ENCODE data around the gene WDFY1. TPM values are rescaled to one million over a fixed set of nuclear protein-coding genes. Genes with fewer than 3 reads are reported as not detected.

The WDFY1 gene
- total and polyA plus RNA-seq, 9 of the 15 experiments (the other 6 are each of a cell fraction or from before 2014, with no cell fraction given): 5.4 to 27.6 (median 17.5) TPM

GRCh38 chr2:223970343-223971128 lies 25.4 kb upstream of the WDFY1 start:
- Histone ChIP-seq H3K4me2 (ENCODE audit: insufficient read depth, low read length) (no peak overlapping the region), H4K20me1 (replicated peaks; ENCODE audit: control insufficient read depth, insufficient read depth, low read length) (no peaks in the 10 kb centered on the region), H3K27ac (ENCODE audit: extremely low read depth, low read depth, low read length) (no peak overlapping the region), H3K9ac (ENCODE audit: insufficient read depth in 1 of 2, low read depth in 2 of 2, low read length in 2 of 2) (no peak overlapping the region), H3K9me1 (ENCODE audit: control insufficient read depth, insufficient read depth, low read length) (no peaks in the 10 kb centered on the region), H3K79me2 (ENCODE audit: control insufficient read depth, insufficient read depth, low read length) (no peaks in the 10 kb centered on the region), H3K9me3 (replicated peaks; ENCODE audit: control insufficient read depth, insufficient read depth, low read depth, low read length) (no peaks in the 10 kb centered on the region), H3K4me1 (replicated peaks in 1 of 2; ENCODE audit: control insufficient read depth in 2 of 2, insufficient read depth in 2 of 2, low read length in 2 of 2) (no peaks in the 10 kb centered on the region), H3K4me3 (no peak overlapping the region), H3K27me3 (ENCODE audit: control insufficient read depth in 2 of 2, insufficient read depth in 2 of 2, low read length in 2 of 2) (no peaks in the 10 kb centered on the region), H2AFZ (ENCODE audit: low read depth, low read length) (no peak overlapping the region), H3K36me3 (ENCODE audit: control insufficient read depth, insufficient read depth, low read length) (peaks cover 17% of the 10 kb centered on the region)
- ChIA-PET POLR2A (interaction anchor here (0.5 to 1.8 kb wide), 7 partner anchors 9 to 313 kb away, joined by 3 to 6 read pairs (median 4); no protein-coding TSS in a partner anchor), CTCF (ENCODE audit: low intra/inter-chr PET ratio) (interaction anchor here (0.6 to 2.7 kb wide), 9 partner anchors 10 to 807 kb away, joined by 3 to 41 read pairs (median 3); no protein-coding TSS in a partner anchor)
- intact Hi-C loops (cut with micrococcal nuclease): loop anchor here (1.0 to 10.0 kb wide), 6 partner anchors 22 to 1034 kb away; no protein-coding TSS in a partner anchor
- BruUV-seq (replicated peaks): no TSS peak
- DNase-seq (ENCODE audit: extremely low read depth in 1 of 4, low spot score in 3 of 4) (peak in 3 of 4 experiments; percentile 14 to 58 (median 18)), FAIRE-seq (peak; percentile 78), ATAC-seq (peak; percentile 80)
- in situ Hi-C loops (cut with MboI): no loop called here
- 41% methylated on average over 7 of the region's 8 CpGs for WGBS (ENCODE audit: insufficient coverage, low coverage, missing lambda C conversion rate)
- TF ChIP-seq NFE2 (IDR thresholded peaks at IDR 0.05; ENCODE audit: low read depth) (no peak), BRD4 (IDR thresholded peaks at IDR 0.05) (no peak), CTCF (IDR thresholded peaks at IDR 0.05 in 2 of 3, conservative IDR thresholded peaks at IDR 0.05 in 1 of 3; ENCODE audit: insufficient read depth in 2 of 3, low read depth in 1 of 3, low read length in 3 of 3) (peak; percentile 45 to 78 (median 70); a peak in 5 of 6 replicates), BHLHE40 (IDR thresholded peaks at IDR 0.05; ENCODE audit: low read length) (no peak), SMC3 (conservative IDR thresholded peaks at IDR 0.05; ENCODE audit: insufficient read depth, low read depth, low read length) (peak; percentile 55), HDAC8 (tag; IDR thresholded peaks at IDR 0.05) (no peak), ZNF274 (IDR thresholded peaks at IDR 0.05; ENCODE audit: borderline replicate concordance, low read depth, low read length) (no peak), ZNF586 (CRISPR knock-in tag; conservative IDR thresholded peaks at IDR 0.05) (no peak), FOXP4 (CRISPR knock-in tag; IDR thresholded peaks at IDR 0.05; ENCODE audit: borderline replicate concordance) (no peak), RBM14 (IDR thresholded peaks at IDR 0.05; ENCODE audit: borderline replicate concordance, insufficient read depth, low read depth, low read length) (no peak), MYC (IDR thresholded peaks at IDR 0.05; ENCODE audit: low read depth, low read length) (no peak), MYC (CRISPR knock-in tag; IDR thresholded peaks at IDR 0.05; ENCODE audit: borderline replicate concordance, low read depth) (no peak), POLR2H (tag; IDR thresholded peaks at IDR 0.05; ENCODE audit: low read depth) (no peak)
- TF ChIP-seq, protein P1, sequence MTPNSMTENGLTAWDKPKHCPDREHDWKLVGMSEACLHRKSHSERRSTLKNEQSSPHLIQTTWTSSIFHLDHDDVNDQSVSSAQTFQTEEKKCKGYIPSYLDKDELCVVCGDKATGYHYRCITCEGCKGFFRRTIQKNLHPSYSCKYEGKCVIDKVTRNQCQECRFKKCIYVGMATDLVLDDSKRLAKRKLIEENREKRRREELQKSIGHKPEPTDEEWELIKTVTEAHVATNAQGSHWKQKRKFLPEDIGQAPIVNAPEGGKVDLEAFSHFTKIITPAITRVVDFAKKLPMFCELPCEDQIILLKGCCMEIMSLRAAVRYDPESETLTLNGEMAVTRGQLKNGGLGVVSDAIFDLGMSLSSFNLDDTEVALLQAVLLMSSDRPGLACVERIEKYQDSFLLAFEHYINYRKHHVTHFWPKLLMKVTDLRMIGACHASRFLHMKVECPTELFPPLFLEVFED (CRISPR knock-in tag; conservative IDR thresholded peaks at IDR 0.05): no peak

Measured in K562 (cell line).